NCI-H2227 (cell line): Measurements from ENCODE around the gene NRTN.

ENCODE experiments used
- DNase-seq: peaks from one replicate; lab custom pipeline; 2025; ENCODE audit not compliant: unreplicated experiment; lab: John Stamatoyannopoulos, UW

NRTN gene

DNA sequence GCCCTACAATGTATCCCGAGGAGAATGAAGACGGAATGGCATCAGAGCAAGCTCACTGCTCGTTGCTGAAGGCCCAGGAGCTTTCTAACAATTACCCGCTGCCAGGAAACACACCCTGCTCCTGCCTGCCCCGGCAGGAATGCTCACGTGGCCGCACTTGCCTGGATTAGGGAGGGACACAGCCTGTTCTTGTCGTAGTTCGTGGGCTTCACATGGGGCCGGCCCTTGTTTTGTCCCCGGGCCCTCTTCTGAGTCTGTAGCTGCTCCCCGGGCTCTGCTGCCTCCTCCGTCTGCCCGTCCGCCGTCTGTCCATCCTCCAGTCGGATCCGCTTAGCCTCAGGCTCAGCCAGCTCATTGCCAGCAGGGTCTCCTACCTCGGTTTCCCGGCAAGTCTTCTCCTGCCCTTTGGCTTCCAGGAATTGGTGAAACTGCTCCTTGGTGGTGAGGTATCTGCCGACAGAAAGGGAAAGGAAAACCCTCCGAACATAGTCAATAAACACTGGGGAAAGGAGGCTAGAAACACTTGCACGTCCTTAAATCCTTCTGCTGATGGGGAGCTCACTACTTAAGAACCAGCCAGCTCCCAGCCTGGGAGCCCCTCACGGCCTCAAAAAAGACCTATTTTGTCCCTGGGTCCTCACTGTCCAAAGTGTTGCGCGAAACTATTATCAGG, 14.8 kb upstream of the NRTN start:
- DNase-seq: no peak

DNA sequence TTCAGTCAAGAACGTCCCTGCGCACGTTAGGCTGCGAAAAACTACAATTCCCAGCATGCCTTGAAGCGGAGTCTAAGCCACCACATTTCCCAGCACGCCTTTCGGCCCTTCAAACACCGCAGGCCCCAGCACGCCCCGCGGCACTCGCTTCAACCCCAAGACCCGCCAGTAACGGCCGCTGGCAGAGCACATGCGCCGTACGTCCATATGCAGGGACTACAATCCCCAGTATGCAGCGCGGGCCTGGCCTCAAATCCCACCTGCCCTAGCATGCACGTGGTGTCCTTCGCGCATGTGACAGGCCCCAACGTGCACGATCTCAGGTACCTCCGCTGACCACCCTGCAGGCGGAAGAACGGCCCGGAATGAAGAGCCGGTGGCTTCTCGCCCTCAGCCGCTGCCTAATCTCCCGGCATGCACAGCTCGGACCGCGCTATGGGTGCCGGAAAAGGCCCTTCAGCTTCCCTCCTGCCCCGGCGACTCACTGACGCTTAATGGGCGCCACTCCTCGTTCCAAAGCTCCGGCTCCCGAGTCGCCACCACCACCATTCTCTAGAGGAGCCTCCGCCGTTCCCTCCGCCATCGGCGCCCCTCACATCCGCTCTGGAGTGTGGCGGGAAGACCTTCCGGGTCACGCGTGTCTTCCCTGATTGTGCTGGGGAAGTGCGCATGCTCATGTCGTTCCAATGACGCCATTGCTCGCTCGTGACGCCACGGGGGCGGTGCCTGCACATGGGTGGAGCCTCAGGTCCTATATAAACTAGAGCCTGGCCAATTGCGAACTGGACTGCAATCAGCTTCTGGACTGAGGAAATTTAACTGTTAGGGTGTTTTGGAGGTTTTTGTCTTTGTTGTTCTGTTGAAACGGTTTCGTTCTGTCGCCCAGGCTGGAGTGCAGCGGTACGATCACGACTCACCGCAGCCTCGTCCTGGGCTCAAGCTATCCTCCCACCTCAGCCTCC, 14.0 kb upstream of the NRTN start, which contains the start of gene DUS3L:
Gene DUS3L (minus strand): TSS at position 605 of the 962 bp plus-strand sequence. CDS start 22 bp downstream, at position 583.
- DNase-seq: peak; percentile 96

DNA sequence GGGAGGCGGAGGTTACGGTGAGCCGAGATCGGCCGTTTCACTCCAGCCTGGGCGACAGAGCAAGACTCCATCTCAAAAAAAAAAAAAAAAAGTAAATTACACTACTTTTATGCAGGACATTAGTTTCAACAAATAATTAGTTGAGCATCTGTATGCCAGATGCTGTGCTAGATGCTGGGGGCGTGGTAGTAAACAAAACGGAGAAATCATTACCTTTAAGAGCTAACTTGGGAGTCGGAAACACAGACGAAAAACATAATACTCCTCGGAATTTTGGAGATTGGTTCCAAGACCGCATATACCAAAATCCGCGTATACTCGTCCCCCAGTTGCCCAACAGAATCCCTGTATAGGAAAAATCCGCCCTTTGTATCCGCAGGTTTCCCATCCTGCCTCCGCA, 12.6 kb upstream of the NRTN start:
- no peak for DNase-seq

DNA sequence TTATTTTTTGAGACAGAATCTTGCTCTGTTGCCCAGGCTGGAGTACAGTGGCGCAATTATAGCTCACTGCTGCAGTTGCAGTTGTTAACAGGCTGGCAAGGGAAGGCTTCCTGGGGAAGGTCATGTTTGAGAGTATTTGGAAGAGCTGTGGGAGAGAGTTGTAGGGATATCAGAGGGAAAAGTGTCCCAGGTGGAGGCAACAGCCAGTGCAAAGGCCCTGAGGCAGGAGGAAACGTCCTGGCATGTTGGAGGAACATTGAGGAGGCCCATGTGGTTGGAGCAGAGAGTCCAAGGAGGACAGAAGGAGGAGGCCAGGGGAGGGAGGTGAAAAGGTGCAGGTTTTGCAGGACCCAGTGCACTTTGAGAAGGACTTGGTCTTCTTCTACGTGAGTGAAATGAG, 11.7 kb upstream of the NRTN start:
- DNase-seq: no peak

DNA sequence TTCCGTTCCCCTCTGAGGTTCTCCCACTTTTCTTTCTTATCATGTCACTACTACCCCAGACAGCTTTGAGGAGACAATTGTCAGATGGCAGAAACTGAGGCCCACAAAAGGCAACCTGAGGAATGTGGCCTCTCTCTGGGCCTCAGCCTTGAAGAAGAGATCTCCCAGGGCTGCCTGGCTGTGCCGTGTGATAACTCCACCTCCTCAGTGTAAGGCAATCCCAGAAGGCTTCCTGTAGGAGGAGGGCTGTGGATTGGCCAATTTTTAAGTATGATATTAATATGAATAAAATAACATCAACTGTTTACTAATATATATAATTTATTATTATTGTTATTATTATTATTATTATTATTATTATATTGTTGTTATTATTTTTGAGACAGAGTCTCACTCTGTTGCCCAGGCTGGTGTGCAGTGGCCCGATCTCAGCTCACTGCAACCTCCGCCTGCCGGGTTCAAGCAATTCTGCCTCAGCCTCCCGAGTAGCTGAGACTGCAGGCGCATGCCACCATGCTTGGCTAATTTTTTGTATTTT, 9.4 kb upstream of the NRTN start:
- DNase-seq: no peak

DNA sequence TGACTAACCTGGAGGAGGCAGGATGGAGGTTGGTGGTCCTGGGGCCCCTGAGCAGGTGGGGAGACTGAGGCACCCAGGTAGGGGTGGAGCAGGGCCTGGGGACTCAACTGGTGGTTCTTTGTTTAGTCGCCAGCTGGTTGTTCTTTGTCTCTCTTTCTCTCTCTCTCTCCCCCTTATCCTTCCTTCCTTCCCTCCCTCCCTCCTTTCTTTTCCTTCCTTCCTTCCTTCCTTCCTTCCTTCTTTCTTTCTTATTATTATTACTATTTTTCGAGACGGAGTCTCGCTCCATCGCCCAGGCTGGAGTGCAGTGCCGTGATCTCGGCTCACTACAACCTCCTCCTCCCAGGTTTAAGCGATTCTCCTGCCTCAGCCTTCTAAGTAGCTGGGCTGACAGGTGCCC, 6.6 kb upstream of the NRTN start:
- no peak for DNase-seq

DNA sequence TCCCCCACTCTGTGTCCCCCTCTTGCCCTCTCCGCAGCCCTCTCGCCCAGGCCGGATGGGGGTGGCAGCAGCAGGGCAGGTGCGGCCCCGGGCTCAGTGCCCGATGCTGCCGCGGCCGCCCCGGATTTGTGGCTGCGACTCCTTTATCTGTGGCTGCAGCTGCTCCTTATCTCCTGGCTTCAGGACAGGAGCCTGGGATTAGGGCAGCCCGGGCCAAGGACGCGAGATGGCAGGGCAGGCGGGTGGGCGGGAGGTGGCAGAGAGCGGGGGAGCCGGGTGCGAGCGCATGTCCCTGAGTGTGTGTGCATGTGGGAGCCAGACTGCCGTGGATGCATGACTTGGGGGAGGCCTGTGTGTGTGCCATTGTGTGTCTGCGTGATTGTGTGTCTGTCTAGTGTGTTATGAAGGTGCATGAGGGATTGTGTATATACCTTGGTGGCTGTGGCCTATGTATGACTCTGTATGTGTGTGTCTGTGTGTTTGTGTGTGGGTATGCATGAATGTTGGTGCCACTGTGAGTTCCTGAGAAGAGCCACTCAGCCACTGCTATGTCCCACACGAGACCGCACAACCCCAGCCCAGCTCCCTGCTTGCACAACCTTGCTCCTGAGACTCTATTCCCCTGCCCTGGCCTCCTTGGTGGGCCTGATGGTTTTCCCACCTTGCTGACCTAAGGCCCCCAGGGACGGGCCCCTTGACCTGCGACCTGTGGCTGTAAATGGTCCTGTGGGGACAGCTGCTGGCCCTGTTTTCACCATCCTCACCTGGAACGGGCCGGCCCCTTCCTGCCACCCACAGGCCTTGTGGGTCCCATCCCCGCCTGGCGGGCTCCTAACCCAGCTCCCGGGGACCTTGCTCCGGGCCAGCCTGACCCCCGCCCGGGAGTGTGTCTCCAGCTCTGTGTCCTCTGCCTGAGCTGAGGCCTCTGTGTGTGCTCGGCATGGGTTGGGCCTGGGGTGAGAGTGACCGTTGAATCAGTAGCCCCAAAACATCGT, 5.3 kb upstream of the NRTN start:
- no peak for DNase-seq

DNA sequence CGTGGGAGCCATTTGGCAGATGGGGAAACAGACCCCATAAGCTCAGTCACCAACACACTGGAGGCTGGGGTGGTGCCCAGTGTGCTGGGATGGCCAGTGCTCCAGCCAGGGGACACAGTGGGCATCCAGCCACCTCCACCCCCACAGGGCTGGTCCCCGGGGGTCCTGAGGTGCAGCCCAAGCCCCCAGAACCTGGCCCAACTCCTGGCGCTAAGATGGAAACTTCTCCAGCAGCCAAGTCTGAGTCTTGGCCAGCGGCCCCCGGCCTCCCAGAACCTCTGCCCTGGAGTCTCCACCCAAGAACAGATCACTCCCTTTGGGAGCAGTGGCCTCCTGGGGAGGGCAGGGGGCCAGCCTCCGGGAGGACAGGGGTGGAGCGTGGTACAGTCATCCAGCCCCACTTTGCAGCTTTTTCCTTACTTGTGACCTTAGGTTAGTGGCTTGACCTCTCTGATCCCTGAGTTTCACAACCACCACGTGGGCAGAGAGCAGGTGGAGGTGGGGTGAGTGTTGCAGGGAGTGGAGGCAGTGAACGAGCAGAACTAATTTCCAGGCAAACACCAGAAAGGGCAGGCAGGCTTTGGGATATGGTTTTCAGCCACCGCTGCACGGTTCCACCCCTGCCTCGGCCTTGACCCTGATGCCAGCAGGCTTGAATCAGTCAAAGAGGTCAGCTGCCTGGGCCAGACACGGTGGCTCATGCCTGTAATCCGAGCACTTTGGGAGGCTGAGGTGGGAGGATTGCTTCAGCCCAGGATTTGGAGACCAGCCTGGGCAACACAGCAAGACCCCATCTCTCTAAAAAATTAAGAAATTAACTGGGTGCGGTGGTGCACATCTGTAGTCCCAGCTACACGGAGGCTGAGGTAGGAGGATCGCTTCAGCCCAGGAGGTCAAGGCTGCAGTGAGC, 4.3 kb upstream of the NRTN start:
- DNase-seq: no peak

DNA sequence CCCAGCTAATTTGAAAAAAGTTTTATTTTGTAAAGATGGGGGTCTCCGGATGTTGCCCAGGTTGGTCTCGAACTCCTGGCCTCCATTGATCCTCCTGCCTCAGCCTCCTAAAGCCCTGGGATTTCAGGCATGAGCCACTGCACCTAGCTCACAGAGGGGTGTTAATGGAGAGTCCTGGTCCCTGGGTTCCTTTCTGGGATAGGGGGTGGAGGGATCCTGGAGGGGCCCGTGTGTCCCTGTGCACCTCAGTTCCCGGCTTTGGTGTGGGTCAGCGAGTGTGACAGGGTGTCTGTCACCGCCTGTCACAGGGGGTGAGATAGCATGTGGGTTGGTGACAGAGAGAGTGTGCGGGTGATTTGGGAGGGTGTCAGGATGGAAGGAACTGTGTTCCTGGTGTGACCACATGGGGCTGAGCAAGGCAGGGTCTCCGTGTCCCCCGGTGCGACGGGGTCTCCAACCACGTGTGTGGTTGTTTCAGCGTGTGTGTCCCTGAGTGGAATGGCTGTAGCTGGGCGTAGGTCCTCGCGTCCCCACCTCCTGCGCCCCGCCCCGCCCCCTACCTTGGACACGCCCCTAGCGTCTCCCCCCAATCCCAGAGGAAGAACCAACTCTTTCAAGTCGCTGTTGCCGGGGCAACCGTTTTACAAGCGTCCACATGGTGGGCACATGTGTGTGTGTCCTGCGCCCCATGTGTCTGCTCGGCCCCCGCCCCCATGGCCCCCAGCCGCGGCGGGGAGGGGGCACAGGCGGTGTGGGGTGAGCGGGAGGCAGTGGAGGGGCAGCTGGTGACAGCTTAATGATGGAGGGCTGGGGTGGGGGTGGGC, 2.9 kb upstream of the NRTN start:
- DNase-seq: peak; percentile 83

DNA sequence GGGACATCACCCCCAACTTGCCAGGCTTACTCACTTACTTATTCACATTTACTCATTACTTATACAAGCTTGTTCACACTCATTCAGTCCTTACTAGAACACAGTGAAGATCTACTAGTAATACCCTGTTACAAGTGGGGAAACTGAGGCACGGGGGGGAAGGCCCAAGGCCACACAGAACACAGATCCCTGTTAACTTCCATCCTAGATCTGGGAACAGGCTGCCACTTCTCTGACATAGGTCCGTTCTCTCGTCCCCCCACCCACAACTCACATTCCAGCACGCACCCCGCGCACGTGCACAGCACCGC, 1.5 kb upstream of the NRTN start:
- DNase-seq: no peak

DNA sequence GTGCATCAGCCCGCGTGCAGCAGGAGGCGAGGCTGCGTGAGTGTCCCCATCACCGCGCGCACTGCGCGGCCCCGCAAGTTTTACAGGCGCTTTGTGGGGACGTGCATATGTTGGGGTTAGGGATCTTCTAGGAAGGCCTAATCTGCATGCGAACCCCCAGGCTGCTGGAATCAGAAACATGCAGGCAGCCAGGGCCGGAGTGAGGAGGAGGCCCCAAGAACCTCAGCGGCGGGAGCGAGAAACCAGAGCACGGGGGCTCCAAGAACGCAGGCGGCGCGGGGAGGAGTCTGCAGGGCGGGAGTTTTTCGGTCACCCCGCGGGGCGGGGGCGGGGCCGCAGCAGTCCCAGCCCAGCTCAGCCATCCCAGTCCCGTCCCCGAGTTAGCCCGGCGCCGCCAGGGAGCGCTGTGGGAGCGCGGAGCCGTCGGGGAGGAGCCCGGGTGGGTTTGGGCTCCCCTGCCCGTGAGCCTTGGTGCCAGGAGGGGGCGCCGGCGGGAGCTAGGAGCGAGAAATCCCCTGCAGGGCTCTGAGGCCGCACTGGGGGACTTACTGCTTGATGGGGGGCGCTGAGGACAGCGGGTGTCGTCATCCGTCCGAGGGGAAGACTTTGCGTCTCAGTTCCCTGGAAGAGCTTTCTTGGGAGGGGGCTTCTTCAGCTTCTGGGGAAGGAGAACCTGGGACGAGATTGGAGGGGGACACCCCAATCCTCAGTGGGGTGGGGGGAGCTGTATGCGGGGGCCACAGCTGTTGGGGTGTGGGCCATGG, 933 bp upstream of the NRTN start:
- DNase-seq: peak; percentile 95

DNA sequence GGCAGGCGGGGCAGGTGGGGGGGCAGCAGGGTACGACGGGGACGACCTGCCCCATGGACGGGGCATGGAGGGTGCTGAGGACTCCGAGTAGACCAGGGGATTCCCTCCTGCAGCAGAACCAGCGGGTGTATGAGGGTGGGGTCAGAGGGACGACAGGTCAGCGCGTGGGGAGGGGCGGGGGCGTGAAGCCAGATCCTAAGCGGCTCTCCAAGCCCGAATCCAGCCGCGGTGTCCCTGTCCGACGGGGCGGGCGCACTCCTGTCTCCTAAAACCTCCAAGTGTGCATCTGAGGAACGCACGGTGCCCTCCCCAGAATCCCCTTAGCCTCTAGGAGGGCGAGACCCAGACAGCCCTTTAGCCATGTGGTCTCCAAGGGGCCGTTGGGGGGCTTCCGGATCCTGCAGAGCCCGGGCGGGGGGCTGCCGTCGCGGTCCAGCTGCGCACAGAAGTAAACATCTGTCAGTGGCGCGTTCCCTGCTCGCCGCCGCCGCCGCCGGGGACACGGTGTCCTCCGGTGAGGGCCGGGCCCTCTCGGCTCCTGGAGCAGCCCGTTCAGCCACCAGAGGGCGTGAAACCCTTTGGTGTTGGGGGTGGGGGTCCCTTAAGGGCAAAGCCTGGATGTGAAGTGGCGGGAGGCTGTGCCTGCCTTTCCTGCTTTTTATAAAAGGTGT, 730 bp downstream of the NRTN start:
- peak; percentile 84 for DNase-seq

DNA sequence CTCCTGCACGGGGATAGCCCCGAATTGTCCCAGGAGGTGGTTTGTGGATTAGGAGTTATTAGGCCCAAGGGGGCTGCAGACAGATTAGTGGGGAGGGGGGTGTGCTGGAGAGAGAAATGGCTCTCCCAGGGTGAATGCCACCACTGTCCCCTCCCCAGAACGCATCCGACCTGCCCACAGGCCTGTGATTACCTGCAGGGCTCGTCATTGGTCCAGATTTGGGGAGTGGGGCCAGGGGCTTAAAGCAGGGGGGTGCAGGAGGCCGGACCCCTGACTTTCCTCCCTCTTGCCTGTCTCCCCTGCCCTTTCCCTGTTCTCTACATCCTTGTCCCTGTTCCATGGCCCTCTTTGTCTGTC, 1.2 kb downstream of the NRTN start:
- no peak for DNase-seq

DNA sequence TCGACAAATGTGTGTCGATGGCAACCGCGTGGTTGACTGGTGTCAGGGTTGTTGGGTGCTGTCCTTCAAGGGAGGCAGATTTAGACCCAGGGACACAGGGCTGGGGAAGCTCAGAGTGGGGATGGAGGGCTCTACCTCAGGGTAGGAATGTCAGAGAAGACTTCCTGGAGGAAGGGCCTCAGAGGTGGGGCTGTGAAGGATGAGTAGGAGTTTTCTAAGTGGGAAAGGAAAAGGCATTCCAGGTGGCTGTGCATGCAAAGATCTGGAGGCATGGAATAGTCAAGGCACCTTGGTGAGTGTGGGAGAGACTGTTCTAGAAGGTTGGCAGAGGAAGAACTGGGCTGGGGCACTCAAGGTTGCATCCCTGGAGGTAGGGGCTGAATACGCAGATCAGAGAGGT, 2.0 kb downstream of the NRTN start:
- no peak for DNase-seq

DNA sequence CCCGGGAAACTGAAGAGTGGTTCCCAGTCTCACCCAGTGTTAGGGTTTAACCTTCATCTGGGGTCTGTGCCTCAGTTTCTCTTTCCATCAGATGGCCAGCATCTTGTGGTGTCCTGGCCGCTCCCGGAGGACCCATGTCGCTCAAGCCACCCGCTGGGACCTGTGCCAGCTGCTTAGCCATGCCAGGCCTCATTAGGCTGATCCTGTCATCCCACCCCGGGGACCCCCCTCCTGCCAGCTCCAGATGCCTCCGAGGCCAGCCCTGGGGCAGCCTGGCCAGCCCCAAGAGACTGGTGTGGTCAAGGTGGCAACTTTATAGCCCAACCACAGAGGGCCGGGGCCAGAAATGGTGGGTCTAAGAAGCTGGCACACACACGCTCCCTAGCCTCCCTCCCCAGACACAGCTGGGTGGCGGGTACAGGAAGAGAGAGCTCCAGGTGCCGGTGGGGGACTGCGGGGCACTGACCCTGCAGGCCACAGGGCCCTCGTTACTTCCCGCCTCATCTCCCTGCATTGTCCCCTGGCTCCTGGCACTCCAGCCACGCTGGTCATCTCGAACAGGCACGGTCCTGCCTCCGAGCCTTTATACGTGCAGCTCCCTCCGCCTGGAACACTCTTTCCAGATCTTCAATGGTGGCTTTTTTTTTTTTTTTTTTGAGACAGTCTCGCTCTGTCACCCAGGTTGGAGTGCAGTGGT, 3.4 kb downstream of the NRTN start:
- no peak for DNase-seq

DNA sequence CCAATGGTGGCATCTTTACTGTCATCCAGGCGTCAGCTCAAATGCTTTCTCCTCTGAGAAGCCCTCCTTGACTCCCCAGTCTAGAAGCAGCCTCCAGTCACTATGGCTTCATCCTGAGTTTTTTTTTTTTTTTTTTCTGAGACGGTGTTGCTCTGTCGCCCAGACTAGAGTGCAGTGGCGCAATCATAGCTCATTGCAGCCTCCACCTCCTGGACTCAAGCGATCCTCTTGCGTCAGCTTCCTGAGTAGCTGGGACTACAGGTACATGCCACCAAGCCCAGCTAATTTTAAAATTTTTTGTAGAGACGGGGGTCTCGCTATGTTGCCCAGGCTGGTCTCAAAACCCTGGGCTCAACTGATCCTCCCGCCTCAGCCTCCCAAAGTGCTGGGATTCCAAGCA, 4.2 kb downstream of the NRTN start:
- DNase-seq: no peak

DNA sequence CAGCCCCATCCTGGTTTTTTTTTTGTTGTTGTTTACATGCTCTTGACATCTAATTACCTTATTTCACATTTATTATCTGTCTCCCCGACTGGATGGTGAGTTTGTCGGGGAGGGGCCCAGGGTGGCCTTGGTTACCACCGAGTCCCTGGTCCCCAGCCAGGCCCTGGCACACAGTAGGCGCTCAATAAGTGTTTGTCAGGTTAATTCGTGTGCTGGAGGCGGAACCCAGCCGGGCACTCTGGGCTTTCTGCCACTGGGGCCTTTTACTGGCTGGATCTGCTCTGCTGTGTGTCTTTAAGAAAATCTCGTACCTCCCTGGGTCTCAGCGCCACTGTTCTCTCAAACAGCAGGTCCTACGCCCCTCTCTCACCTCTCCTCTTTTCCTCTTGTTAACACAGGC, 4.6 kb downstream of the NRTN start:
- DNase-seq: no peak
